Measurements from ENCODE around the gene CD276. TPM values are rescaled to one million over a fixed set of nuclear protein-coding genes. Genes with fewer than 3 reads are reported as not detected.

The CD276 gene
- total RNA-seq, 5 donors from 2014 or later (not counting 1 experiment from before 2014, with no cell fraction given) = 0.66 to 0.76 (median 0.76) TPM; not detected in 2

GRCh38 chr15:73650416-73651126 is 33.6 kb upstream of the CD276 start:
- ChIA-PET POLR2A (no interaction called here), CTCF (interaction anchor here in 1 of 2 donors (2.0 kb wide), 1 partner anchor 14 kb away, joined by 5 read pairs; no protein-coding TSS in a partner anchor)
- H3K4me1 Mint-ChIP-seq = no peaks in the 10 kb centered on the region
- Histone ChIP-seq H3K27ac (ENCODE audit: low read length) (no peak overlapping the region), H3K27me3 (replicated peaks in 1 of 2; ENCODE audit: control insufficient read depth in 2 of 2, extremely low read depth in 1 of 2, insufficient read depth in 2 of 2, low read length in 1 of 2) (peaks cover 0 to 19% of the 10 kb centered on the region in 2 experiments), H3K9me3 (no peaks in the 10 kb centered on the region), H3K4me3 (ENCODE audit: control insufficient read depth in 1 of 2, extremely low read depth in 1 of 2, low read length in 1 of 2) (no peak overlapping the region), H3K36me3 (ENCODE audit: control insufficient read depth in 2 of 2, extremely low read depth in 1 of 2, insufficient read depth in 1 of 2, low read length in 1 of 2) (no peaks in the 10 kb centered on the region), H3K4me1 (ENCODE audit: control insufficient read depth in 1 of 2, extremely low read depth in 1 of 2, insufficient read depth in 2 of 2, low read length in 2 of 2) (no peaks in the 10 kb centered on the region)
- DNase-seq (no peak), ATAC-seq (replicated peaks in 1 of 4) (no peak)
- H3K9me3 Mint-ChIP-seq = no peaks in the 10 kb centered on the region
- H3K36me3 Mint-ChIP-seq = no peaks in the 10 kb centered on the region
- WGBS (ENCODE audit: insufficient coverage) = 0% methylated on average over 1 of the region's 3 CpGs
- H3K27me3 Mint-ChIP-seq = peaks cover 36 to 47% of the 10 kb centered on the region in 2 donors
- no peak overlapping the region for H3K4me3 Mint-ChIP-seq
- H3K27ac Mint-ChIP-seq = no peak overlapping the region

- Mint-ChIP-seq H3K9me3 (no peaks in the 10 kb centered on the region), H3K4me3 (no peak overlapping the region), H3K27ac (no peak overlapping the region), H3K4me1 (peaks cover 0 to 2% (median 1%) of the 10 kb centered on the region in 3 donors), H3K27me3 (peaks cover 35 to 38% of the 10 kb centered on the region in 2 donors), H3K36me3 (no peaks in the 10 kb centered on the region)
- CTCF ChIA-PET = interaction anchor here in 1 of 2 donors (0.7 kb wide), 1 partner anchor 223 kb away, joined by 3 read pairs; no protein-coding TSS in a partner anchor
- Histone ChIP-seq H3K36me3 (ENCODE audit: control insufficient read depth in 2 of 2, extremely low read depth in 1 of 2, insufficient read depth in 1 of 2, low read length in 1 of 2) (no peaks in the 10 kb centered on the region), H3K4me3 (ENCODE audit: control insufficient read depth in 1 of 2, extremely low read depth in 1 of 2, low read length in 1 of 2) (no peak overlapping the region), H3K9me3 (no peaks in the 10 kb centered on the region), H3K4me1 (ENCODE audit: control insufficient read depth in 1 of 2, extremely low read depth in 1 of 2, insufficient read depth in 2 of 2, low read length in 2 of 2) (no peaks in the 10 kb centered on the region), H3K27me3 (replicated peaks in 1 of 2; ENCODE audit: control insufficient read depth in 2 of 2, extremely low read depth in 1 of 2, insufficient read depth in 2 of 2, low read length in 1 of 2) (peaks cover 0 to 15% of the 10 kb centered on the region in 2 experiments), H3K27ac (ENCODE audit: low read length) (no peak overlapping the region)
- ATAC-seq (replicated peaks in 1 of 4) = no peak
- DNase-seq = no peak
- WGBS (ENCODE audit: insufficient coverage) = no CpG with 5 or more reads among the region's 3 CpGs
- POLR2A ChIA-PET = no interaction called here
Observed at GRCh38 chr15:73654659-73655058, 29.5 kb upstream of the CD276 start.

- peaks cover 34 to 35% of the 10 kb centered on the region in 2 donors for H3K27me3 Mint-ChIP-seq
- WGBS (ENCODE audit: insufficient coverage) = no CpG with 5 or more reads among the region's 2 CpGs
- no peaks in the 10 kb centered on the region for H3K9me3 Mint-ChIP-seq
- H3K27me3 ChIP-seq (replicated peaks in 1 of 2; ENCODE audit: control insufficient read depth in 2 of 2, extremely low read depth in 1 of 2, insufficient read depth in 2 of 2, low read length in 1 of 2) = peaks cover 0 to 10% of the 10 kb centered on the region in 2 experiments
- no peaks in the 10 kb centered on the region for H3K9me3 ChIP-seq
- H3K27ac ChIP-seq (ENCODE audit: low read length) = no peak overlapping the region
- peaks cover 7 to 10% (median 9%) of the 10 kb centered on the region in 3 donors for H3K4me1 Mint-ChIP-seq
- H3K36me3 Mint-ChIP-seq = no peaks in the 10 kb centered on the region
- H3K36me3 ChIP-seq (ENCODE audit: control insufficient read depth in 2 of 2, extremely low read depth in 1 of 2, insufficient read depth in 1 of 2, low read length in 1 of 2) = no peaks in the 10 kb centered on the region
- no peaks in the 10 kb centered on the region for H3K4me1 ChIP-seq (ENCODE audit: control insufficient read depth in 1 of 2, extremely low read depth in 1 of 2, insufficient read depth in 2 of 2, low read length in 2 of 2)
- ChIA-PET POLR2A (no interaction called here), CTCF (no interaction called here)
- no peak overlapping the region for H3K4me3 ChIP-seq (ENCODE audit: control insufficient read depth in 1 of 2, extremely low read depth in 1 of 2, low read length in 1 of 2)
- H3K4me3 Mint-ChIP-seq = no peak overlapping the region
- no peak for ATAC-seq (replicated peaks in 1 of 4)
- H3K27ac Mint-ChIP-seq = no peak overlapping the region
- no peak for DNase-seq
Observed at GRCh38 chr15:73655724-73656123, 28.5 kb upstream of the CD276 start.

- CTCF ChIA-PET = no interaction called here
Observed at GRCh38 chr15:73658645-73659044, 25.5 kb upstream of the CD276 start.

GRCh38 chr15:73660455-73660854 is 23.7 kb upstream of the CD276 start:
- no peak for DNase-seq
- no peak overlapping the region for H3K27ac ChIP-seq (ENCODE audit: low read length)
- Mint-ChIP-seq H3K4me1 (peaks cover 7 to 10% (median 9%) of the 10 kb centered on the region in 3 donors), H3K27ac (no peak overlapping the region), H3K36me3 (peaks cover 4% of the 10 kb centered on the region), H3K27me3 (peaks cover 32 to 33% of the 10 kb centered on the region in 2 donors), H3K4me3 (no peak overlapping the region), H3K9me3 (peaks cover 0 to 7% (median 1%) of the 10 kb centered on the region in 3 donors)
- no peaks in the 10 kb centered on the region for H3K36me3 ChIP-seq (ENCODE audit: control insufficient read depth in 2 of 2, extremely low read depth in 1 of 2, insufficient read depth in 1 of 2, low read length in 1 of 2)
- ChIA-PET POLR2A (no interaction called here), CTCF (interaction anchor here in 1 of 2 donors (0.9 kb wide), 1 partner anchor 19 kb away, joined by 3 read pairs; no protein-coding TSS in a partner anchor)
- ATAC-seq (replicated peaks in 1 of 4) = no peak
- H3K4me3 ChIP-seq (ENCODE audit: control insufficient read depth in 1 of 2, extremely low read depth in 1 of 2, low read length in 1 of 2) = no peak overlapping the region
- H3K4me1 ChIP-seq (ENCODE audit: control insufficient read depth in 1 of 2, extremely low read depth in 1 of 2, insufficient read depth in 2 of 2, low read length in 2 of 2) = no peaks in the 10 kb centered on the region
- no peaks in the 10 kb centered on the region for H3K9me3 ChIP-seq
- H3K27me3 ChIP-seq (replicated peaks in 1 of 2; ENCODE audit: control insufficient read depth in 2 of 2, extremely low read depth in 1 of 2, insufficient read depth in 2 of 2, low read length in 1 of 2) = peaks cover 0 to 8% of the 10 kb centered on the region in 2 experiments

More at GRCh38 chr15:73658645-73659044, 25.5 kb upstream of the CD276 start:
- Histone ChIP-seq H3K9me3 (no peaks in the 10 kb centered on the region), H3K4me1 (ENCODE audit: control insufficient read depth in 1 of 2, extremely low read depth in 1 of 2, insufficient read depth in 2 of 2, low read length in 2 of 2) (no peaks in the 10 kb centered on the region), H3K27ac (ENCODE audit: low read length) (no peak overlapping the region), H3K27me3 (replicated peaks in 1 of 2; ENCODE audit: control insufficient read depth in 2 of 2, extremely low read depth in 1 of 2, insufficient read depth in 2 of 2, low read length in 1 of 2) (peaks cover 0 to 8% of the 10 kb centered on the region in 2 experiments), H3K4me3 (ENCODE audit: control insufficient read depth in 1 of 2, extremely low read depth in 1 of 2, low read length in 1 of 2) (no peak overlapping the region), H3K36me3 (ENCODE audit: control insufficient read depth in 2 of 2, extremely low read depth in 1 of 2, insufficient read depth in 1 of 2, low read length in 1 of 2) (no peaks in the 10 kb centered on the region)
- POLR2A ChIA-PET = no interaction called here
- ATAC-seq (replicated peaks in 1 of 4) = no peak
- H3K4me1 Mint-ChIP-seq = peaks cover 7 to 10% (median 9%) of the 10 kb centered on the region in 3 donors
- peaks cover 4% of the 10 kb centered on the region for H3K36me3 Mint-ChIP-seq
- no peak overlapping the region for H3K27ac Mint-ChIP-seq
- no CpG with 5 or more reads among the region's 1 CpG for WGBS (ENCODE audit: insufficient coverage)
- peaks cover 0 to 7% (median 1%) of the 10 kb centered on the region in 3 donors for H3K9me3 Mint-ChIP-seq
- H3K4me3 Mint-ChIP-seq = no peak overlapping the region
- H3K27me3 Mint-ChIP-seq = peaks cover 32 to 33% of the 10 kb centered on the region in 2 donors
- no peak for DNase-seq

GRCh38 chr15:73674587-73674986 is 9.6 kb upstream of the CD276 start:
- Histone ChIP-seq H3K4me3 (ENCODE audit: control insufficient read depth in 1 of 2, extremely low read depth in 1 of 2, low read length in 1 of 2) (no peak overlapping the region), H3K27ac (ENCODE audit: low read length) (no peak overlapping the region), H3K27me3 (replicated peaks in 1 of 2; ENCODE audit: control insufficient read depth in 2 of 2, extremely low read depth in 1 of 2, insufficient read depth in 2 of 2, low read length in 1 of 2) (peaks cover 0 to 38% of the 10 kb centered on the region in 2 experiments), H3K9me3 (no peaks in the 10 kb centered on the region), H3K4me1 (ENCODE audit: control insufficient read depth in 1 of 2, extremely low read depth in 1 of 2, insufficient read depth in 2 of 2, low read length in 2 of 2) (no peaks in the 10 kb centered on the region), H3K36me3 (ENCODE audit: control insufficient read depth in 2 of 2, extremely low read depth in 1 of 2, insufficient read depth in 1 of 2, low read length in 1 of 2) (no peaks in the 10 kb centered on the region)
- no peak for DNase-seq
- ATAC-seq (replicated peaks in 1 of 4) = no peak
- no peak overlapping the region for H3K27ac Mint-ChIP-seq
- H3K4me3 Mint-ChIP-seq = no peak overlapping the region
- no peaks in the 10 kb centered on the region for H3K36me3 Mint-ChIP-seq
- no CpG with 5 or more reads among the region's 1 CpG for WGBS (ENCODE audit: insufficient coverage)
- no peaks in the 10 kb centered on the region for H3K4me1 Mint-ChIP-seq
- H3K9me3 Mint-ChIP-seq = no peaks in the 10 kb centered on the region
- peaks cover 42 to 44% of the 10 kb centered on the region in 2 donors for H3K27me3 Mint-ChIP-seq
- CTCF ChIA-PET = interaction anchor here in 1 of 2 donors (1.0 kb wide), 1 partner anchor 25 kb away, joined by 3 read pairs; no protein-coding TSS in a partner anchor
- POLR2A ChIA-PET = no interaction called here

Data from T-cell (primary cell).